GM20000 (cell line): Measurements from ENCODE around the gene DMP1.

Experiments
- DNase-seq: peaks from one replicate; pipeline ENCODE4 v3.0.0; 2012; ENCODE audit warnings: low spot score
- TF ChIP-seq, protein P1 (sequence below): IDR thresholded peaks from 2 replicates; pipeline ENCODE4 v1.5.1; 2012; ENCODE audit warnings: mild to moderate bottlenecking, control low read depth; ENCODE audit errors: extremely low read depth, missing control alignments

DMP1 gene

DNA sequence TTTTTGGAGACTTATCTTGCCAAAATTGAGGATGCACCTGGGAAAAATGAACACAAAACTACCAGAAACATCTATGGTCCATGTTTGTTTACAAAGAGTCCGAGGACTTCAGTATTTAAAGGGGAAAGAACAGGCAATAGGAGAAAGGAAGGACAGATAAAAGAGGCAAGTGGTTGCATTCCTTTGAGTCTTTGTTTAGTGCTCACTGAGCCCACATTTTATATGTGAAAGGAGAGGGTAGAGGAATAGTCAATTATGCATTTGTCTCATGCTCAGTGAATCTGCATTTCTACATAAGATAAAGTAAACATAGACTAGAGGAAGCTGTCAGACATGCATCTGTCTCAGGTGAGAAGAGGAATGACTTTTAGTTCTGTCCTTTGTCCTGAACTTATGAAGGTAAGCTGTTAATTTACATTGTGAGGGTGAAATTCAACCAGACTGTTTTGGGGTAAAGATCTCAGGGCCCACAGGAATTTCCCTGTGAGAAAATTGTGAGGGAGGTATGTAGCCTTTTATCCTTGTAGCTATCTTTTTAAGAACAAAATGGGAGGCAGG lies 4.5 kb downstream of the DMP1 start:
- TF ChIP-seq, protein P1, sequence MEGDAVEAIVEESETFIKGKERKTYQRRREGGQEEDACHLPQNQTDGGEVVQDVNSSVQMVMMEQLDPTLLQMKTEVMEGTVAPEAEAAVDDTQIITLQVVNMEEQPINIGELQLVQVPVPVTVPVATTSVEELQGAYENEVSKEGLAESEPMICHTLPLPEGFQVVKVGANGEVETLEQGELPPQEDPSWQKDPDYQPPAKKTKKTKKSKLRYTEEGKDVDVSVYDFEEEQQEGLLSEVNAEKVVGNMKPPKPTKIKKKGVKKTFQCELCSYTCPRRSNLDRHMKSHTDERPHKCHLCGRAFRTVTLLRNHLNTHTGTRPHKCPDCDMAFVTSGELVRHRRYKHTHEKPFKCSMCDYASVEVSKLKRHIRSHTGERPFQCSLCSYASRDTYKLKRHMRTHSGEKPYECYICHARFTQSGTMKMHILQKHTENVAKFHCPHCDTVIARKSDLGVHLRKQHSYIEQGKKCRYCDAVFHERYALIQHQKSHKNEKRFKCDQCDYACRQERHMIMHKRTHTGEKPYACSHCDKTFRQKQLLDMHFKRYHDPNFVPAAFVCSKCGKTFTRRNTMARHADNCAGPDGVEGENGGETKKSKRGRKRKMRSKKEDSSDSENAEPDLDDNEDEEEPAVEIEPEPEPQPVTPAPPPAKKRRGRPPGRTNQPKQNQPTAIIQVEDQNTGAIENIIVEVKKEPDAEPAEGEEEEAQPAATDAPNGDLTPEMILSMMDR: no peak
- DNase-seq: no peak

DNA sequence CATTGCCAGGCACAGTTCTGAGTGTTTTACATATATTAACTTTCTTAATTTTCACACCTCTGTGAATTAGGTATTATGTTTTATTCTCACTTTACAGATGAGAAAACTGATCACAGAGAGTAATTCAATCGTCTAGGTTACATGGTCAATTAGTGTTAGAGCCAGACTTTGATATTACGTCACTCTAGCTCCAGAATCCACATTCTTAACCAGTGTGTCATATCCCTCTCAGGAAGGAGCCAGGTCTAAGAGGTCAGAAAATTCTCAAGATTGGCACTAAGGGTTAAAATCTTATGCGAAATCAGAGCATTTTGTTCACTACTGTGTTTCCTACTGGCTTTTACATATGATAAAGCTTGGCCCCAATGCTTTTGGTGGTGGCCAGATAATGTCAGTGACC lies 7.4 kb downstream of the DMP1 start:
- DNase-seq: no peak
- TF ChIP-seq, protein P1: no peak

DNA sequence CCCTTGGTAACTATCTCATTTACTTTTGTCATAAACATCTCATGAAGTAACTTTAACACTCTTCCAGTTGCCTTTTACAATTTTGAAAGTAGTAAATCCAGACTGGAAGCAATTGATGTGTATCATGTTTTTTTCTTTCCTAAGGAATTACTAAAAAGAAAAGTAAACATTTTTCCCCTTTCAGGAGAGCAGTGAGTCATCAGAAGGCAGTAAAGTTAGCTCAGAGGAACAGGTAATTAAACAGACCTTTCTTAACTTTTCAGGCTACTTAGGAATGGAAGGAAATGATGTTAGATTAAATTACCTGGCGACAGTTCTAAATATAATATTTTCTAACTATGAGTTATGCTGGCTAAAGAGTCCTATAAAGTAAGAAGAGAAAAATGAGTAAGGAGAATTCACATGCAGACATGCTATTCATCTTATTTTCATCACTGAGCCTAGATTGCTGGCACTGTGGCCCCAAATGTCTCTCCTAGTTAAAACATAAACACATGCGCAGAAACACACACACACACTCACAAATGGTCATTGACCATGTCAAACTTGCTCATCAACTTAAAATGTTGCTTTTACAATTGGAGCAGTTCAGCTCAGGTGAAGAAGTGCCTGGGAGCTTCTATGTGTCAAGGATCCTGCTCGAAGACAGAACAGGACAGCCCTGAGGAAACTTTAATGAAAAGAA lies 9.3 kb downstream of the DMP1 start:
- TF ChIP-seq, protein P1: no peak
- DNase-seq: no peak

DNA sequence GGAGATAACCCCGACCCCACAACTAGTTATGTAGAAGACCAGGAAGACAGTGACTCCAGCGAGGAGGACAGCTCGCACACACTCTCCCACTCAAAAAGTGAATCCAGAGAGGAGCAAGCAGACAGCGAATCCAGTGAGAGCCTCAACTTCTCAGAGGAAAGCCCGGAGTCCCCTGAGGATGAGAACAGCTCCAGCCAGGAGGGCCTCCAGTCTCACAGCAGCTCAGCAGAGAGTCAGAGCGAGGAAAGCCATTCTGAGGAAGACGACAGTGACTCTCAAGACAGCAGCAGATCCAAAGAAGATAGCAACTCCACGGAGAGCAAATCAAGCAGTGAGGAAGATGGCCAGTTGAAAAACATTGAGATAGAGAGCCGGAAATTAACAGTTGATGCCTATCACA lies 12.8 kb downstream of the DMP1 start:
- TF ChIP-seq, protein P1: no peak
- no peak for DNase-seq

DNA sequence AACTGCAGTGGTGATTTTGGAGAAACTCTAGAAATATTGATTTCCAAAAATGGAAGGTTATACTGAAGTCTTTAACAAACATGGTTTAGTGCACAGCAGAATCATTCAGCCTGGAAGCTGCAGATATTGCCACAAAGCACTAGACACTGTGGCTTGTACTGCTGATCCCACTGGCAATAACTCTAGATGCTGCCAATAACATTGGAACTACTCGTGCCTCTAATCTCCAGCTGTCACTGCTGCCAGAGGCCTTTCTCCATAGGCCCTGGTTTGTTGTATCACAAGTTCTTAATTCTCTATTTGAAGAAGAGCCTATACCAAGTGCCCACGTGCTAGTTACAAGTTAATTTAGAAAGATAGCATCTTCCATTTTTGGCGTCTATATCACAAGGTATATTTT lies 19.3 kb downstream of the DMP1 start:
- no peak for DNase-seq
- TF ChIP-seq, protein P1: no peak

DNA sequence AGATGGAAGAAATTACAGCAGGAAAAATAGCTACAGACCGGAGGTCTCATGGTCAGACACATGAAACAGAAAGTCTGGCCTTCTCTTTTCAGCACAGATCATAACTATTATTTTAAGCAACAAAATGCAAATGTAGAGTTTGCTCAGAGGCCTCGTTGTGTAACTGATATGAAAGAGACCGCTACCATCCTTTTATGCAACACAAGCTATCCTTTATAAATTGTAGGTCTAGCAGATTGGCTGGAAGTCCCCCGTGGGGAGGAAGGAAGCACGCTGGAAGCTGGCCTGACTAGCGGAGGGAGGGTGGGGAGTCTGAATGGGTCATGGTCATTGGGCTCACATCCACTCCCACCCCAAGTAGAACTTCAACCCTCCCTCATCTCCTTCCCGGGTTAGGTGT lies 27.7 kb downstream of the DMP1 start:
- TF ChIP-seq, protein P1: no peak
- DNase-seq: no peak

DNA sequence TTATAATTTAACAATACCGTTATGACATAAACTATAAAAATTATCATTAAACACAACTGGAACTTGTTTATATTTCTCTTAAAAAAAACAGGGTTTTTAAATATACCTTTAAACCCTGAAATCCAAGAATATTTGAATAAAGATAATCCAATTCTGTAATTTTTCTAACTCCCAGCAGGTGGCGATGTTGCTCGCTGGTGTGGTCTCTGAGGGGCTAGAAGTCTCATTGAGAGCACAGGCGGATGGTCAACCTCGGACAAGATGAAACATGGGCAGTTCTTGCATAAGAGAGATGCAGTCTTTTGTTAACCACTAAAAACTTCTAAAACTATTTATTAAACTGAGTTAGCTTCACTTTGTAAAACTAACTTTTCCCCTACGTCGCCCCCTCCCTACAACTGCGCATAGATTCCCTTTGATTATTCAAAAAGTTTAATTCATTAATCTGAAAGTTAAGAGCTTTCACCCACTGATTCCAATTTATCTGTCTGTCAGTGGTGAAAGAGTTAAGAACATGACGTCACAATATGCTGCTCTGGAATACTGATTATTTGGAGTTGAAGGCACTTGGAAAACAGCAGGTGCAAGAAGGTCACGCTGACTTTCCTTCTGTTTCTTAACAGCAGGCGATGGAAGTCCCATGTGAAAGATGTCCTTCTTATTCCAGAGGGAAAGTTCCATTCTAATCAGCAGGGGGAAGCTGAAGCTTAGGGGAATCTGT lies 29.5 kb downstream of the DMP1 start:
- peak; percentile 31 for DNase-seq
- TF ChIP-seq, protein P1: peak; percentile 60
